ENCODE measurements around the gene C11orf98. TPM values are rescaled to one million over a fixed set of nuclear protein-coding genes. Genes with fewer than 3 reads are reported as not detected.

The C11orf98 gene
- polyA plus RNA-seq (2013, experiment 1 of 4): 89.1 TPM
- 94.0 TPM for polyA plus RNA-seq (2013, experiment 2 of 4)
- 104 TPM for polyA plus RNA-seq (2013, experiment 3 of 4)
- 112 TPM for polyA plus RNA-seq (2013, experiment 4 of 4)

GRCh38 chr11:62665075-62665598 lies at the start of gene C11orf98, which contains the start of gene CSKMT:
Gene C11orf98 (minus strand): TSS chr11:62665210. CDS start chr11:62665169, 41 bp downstream.
Gene CSKMT (plus strand): TSS chr11:62665312. CDS start chr11:62665880, 568 bp downstream.
- H3K27ac ChIP-seq (ENCODE audit: insufficient read depth, low read depth, low read length, poor library complexity, severe bottlenecking): peak within 1 kb of the TSS; percentile 90
- WGBS, 2 experiments: 0 to 1% methylated on average over 47 of the region's 47 CpGs
- peak within 1 kb of the TSS; percentile 97 for H3K4me3 ChIP-seq (ENCODE audit: insufficient read depth, low read depth, low read length)
- H3K27me3 ChIP-seq (ENCODE audit: control insufficient read depth, insufficient read depth, low read length, poor library complexity, severe bottlenecking): no peaks in the 10 kb centered on the region
- H3K4me1 ChIP-seq (ENCODE audit: control insufficient read depth, insufficient read depth, low read length): peaks cover 14% of the 10 kb centered on the region
- H3K9me3 ChIP-seq (ENCODE audit: control insufficient read depth, low read length): no peaks in the 10 kb centered on the region
- peaks cover 8% of the 10 kb centered on the region for H3K36me3 ChIP-seq (ENCODE audit: control insufficient read depth, insufficient read depth, low read length)

- no peaks in the 10 kb centered on the region for H3K27me3 ChIP-seq (ENCODE audit: control insufficient read depth, insufficient read depth, low read length, poor library complexity, severe bottlenecking)
- H3K4me1 ChIP-seq (ENCODE audit: control insufficient read depth, insufficient read depth, low read length): peaks cover 8% of the 10 kb centered on the region
- H3K9me3 ChIP-seq (ENCODE audit: control insufficient read depth, low read length): no peaks in the 10 kb centered on the region
- 94 to 100% methylated on average over 2 of the region's 2 CpGs for WGBS, 2 experiments
- H3K4me3 ChIP-seq (ENCODE audit: insufficient read depth, low read depth, low read length): no peak overlapping the region
- H3K27ac ChIP-seq (ENCODE audit: insufficient read depth, low read depth, low read length, poor library complexity, severe bottlenecking): no peak overlapping the region
- H3K36me3 ChIP-seq (ENCODE audit: control insufficient read depth, insufficient read depth, low read length): peaks cover 60% of the 10 kb centered on the region
These were observed 48.3 kb upstream of the C11orf98 start for GRCh38 chr11:62713343-62713742.

- Histone ChIP-seq H3K27me3 (ENCODE audit: control insufficient read depth, insufficient read depth, low read length, poor library complexity, severe bottlenecking) (no peaks in the 10 kb centered on the region), H3K36me3 (ENCODE audit: control insufficient read depth, insufficient read depth, low read length) (peaks cover 56% of the 10 kb centered on the region), H3K4me3 (ENCODE audit: insufficient read depth, low read depth, low read length) (no peak overlapping the region), H3K27ac (ENCODE audit: insufficient read depth, low read depth, low read length, poor library complexity, severe bottlenecking) (no peak overlapping the region), H3K4me1 (ENCODE audit: control insufficient read depth, insufficient read depth, low read length) (peaks cover 13% of the 10 kb centered on the region), H3K9me3 (ENCODE audit: control insufficient read depth, low read length) (no peaks in the 10 kb centered on the region)
- WGBS, 2 experiments: 94% methylated on average over 3 of the region's 3 CpGs
These were observed 47.9 kb upstream of the C11orf98 start for GRCh38 chr11:62712861-62713260.

- H3K4me1 ChIP-seq (ENCODE audit: control insufficient read depth, insufficient read depth, low read length): peaks cover 18% of the 10 kb centered on the region
- peaks cover 50% of the 10 kb centered on the region for H3K36me3 ChIP-seq (ENCODE audit: control insufficient read depth, insufficient read depth, low read length)
- no peak overlapping the region for H3K27ac ChIP-seq (ENCODE audit: insufficient read depth, low read depth, low read length, poor library complexity, severe bottlenecking)
- WGBS, 2 experiments: 92 to 95% methylated on average over 5 to 6 of the region's 6 CpGs
- no peak overlapping the region for H3K4me3 ChIP-seq (ENCODE audit: insufficient read depth, low read depth, low read length)
- H3K9me3 ChIP-seq (ENCODE audit: control insufficient read depth, low read length): no peaks in the 10 kb centered on the region
- no peaks in the 10 kb centered on the region for H3K27me3 ChIP-seq (ENCODE audit: control insufficient read depth, insufficient read depth, low read length, poor library complexity, severe bottlenecking)
These were observed 47.3 kb upstream of the C11orf98 start for GRCh38 chr11:62712276-62712812.

- no peaks in the 10 kb centered on the region for H3K27me3 ChIP-seq (ENCODE audit: control insufficient read depth, insufficient read depth, low read length, poor library complexity, severe bottlenecking)
- peaks cover 29% of the 10 kb centered on the region for H3K36me3 ChIP-seq (ENCODE audit: control insufficient read depth, insufficient read depth, low read length)
- no peaks in the 10 kb centered on the region for H3K9me3 ChIP-seq (ENCODE audit: control insufficient read depth, low read length)
- peak overlapping the region; percentile 32 for H3K4me3 ChIP-seq (ENCODE audit: insufficient read depth, low read depth, low read length)
- H3K27ac ChIP-seq (ENCODE audit: insufficient read depth, low read depth, low read length, poor library complexity, severe bottlenecking): peak overlapping the region; percentile 95
- peaks cover 30% of the 10 kb centered on the region for H3K4me1 ChIP-seq (ENCODE audit: control insufficient read depth, insufficient read depth, low read length)
- 82 to 84% methylated on average over 7 of the region's 7 CpGs for whole genome bisulfite sequencing, 2 experiments
These were observed 45.0 kb upstream of the C11orf98 start for GRCh38 chr11:62710001-62710345.

- 7 to 10% methylated on average over 47 of the region's 47 CpGs for WGBS, 2 experiments
- peaks cover 31% of the 10 kb centered on the region for H3K4me1 ChIP-seq (ENCODE audit: control insufficient read depth, insufficient read depth, low read length)
- peak overlapping the region; percentile 95 for H3K27ac ChIP-seq (ENCODE audit: insufficient read depth, low read depth, low read length, poor library complexity, severe bottlenecking)
- H3K36me3 ChIP-seq (ENCODE audit: control insufficient read depth, insufficient read depth, low read length): peaks cover 29% of the 10 kb centered on the region
- H3K27me3 ChIP-seq (ENCODE audit: control insufficient read depth, insufficient read depth, low read length, poor library complexity, severe bottlenecking): no peaks in the 10 kb centered on the region
- no peaks in the 10 kb centered on the region for H3K9me3 ChIP-seq (ENCODE audit: control insufficient read depth, low read length)
- peak overlapping the region; percentile 32 for H3K4me3 ChIP-seq (ENCODE audit: insufficient read depth, low read depth, low read length)
These were observed 44.4 kb upstream of the C11orf98 start for GRCh38 chr11:62709247-62710000.

GRCh38 chr11:62708793-62709192 lies 43.8 kb upstream of the C11orf98 start:
- Histone ChIP-seq H3K4me3 (ENCODE audit: insufficient read depth, low read depth, low read length) (peak overlapping the region; percentile 32), H3K27me3 (ENCODE audit: control insufficient read depth, insufficient read depth, low read length, poor library complexity, severe bottlenecking) (no peaks in the 10 kb centered on the region), H3K9me3 (ENCODE audit: control insufficient read depth, low read length) (no peaks in the 10 kb centered on the region), H3K27ac (ENCODE audit: insufficient read depth, low read depth, low read length, poor library complexity, severe bottlenecking) (no peak overlapping the region), H3K36me3 (ENCODE audit: control insufficient read depth, insufficient read depth, low read length) (peaks cover 29% of the 10 kb centered on the region), H3K4me1 (ENCODE audit: control insufficient read depth, insufficient read depth, low read length) (peaks cover 31% of the 10 kb centered on the region)
- WGBS, 2 experiments: 18 to 20% methylated on average over 7 of the region's 7 CpGs

- Histone ChIP-seq H3K9me3 (ENCODE audit: control insufficient read depth, low read length) (no peaks in the 10 kb centered on the region), H3K4me1 (ENCODE audit: control insufficient read depth, insufficient read depth, low read length) (peaks cover 31% of the 10 kb centered on the region), H3K27me3 (ENCODE audit: control insufficient read depth, insufficient read depth, low read length, poor library complexity, severe bottlenecking) (no peaks in the 10 kb centered on the region), H3K36me3 (ENCODE audit: control insufficient read depth, insufficient read depth, low read length) (peaks cover 25% of the 10 kb centered on the region), H3K27ac (ENCODE audit: insufficient read depth, low read depth, low read length, poor library complexity, severe bottlenecking) (no peak overlapping the region), H3K4me3 (ENCODE audit: insufficient read depth, low read depth, low read length) (peak overlapping the region; percentile 32)
- 76 to 77% methylated on average over 5 of the region's 5 CpGs for WGBS, 2 experiments
These were observed 43.4 kb upstream of the C11orf98 start for GRCh38 chr11:62708392-62708791.

- Histone ChIP-seq H3K9me3 (ENCODE audit: control insufficient read depth, low read length) (no peaks in the 10 kb centered on the region), H3K4me3 (ENCODE audit: insufficient read depth, low read depth, low read length) (peak within 1 kb of the TSS; percentile 80), H3K4me1 (ENCODE audit: control insufficient read depth, insufficient read depth, low read length) (peaks cover 31% of the 10 kb centered on the region), H3K27ac (ENCODE audit: insufficient read depth, low read depth, low read length, poor library complexity, severe bottlenecking) (peak within 1 kb of the TSS; percentile 93), H3K27me3 (ENCODE audit: control insufficient read depth, insufficient read depth, low read length, poor library complexity, severe bottlenecking) (no peaks in the 10 kb centered on the region), H3K36me3 (ENCODE audit: control insufficient read depth, insufficient read depth, low read length) (peaks cover 17% of the 10 kb centered on the region)
- 3 to 6% methylated on average over 10 of the region's 10 CpGs for WGBS, 2 experiments
These were observed 42.4 kb upstream of the C11orf98 start, which contains the start of the genes BSCL2 and GNG3 for GRCh38 chr11:62707277-62707861. Gene BSCL2 (minus strand): TSS chr11:62707424. CDS start chr11:62707195, 229 bp downstream. Gene GNG3 (plus strand): TSS chr11:62707676. CDS start chr11:62708296, 620 bp downstream.

GRCh38 chr11:62706850-62707247 lies 41.8 kb upstream of the C11orf98 start:
- 14 to 16% methylated on average over 8 of the region's 8 CpGs for WGBS, 2 experiments
- Histone ChIP-seq H3K27me3 (ENCODE audit: control insufficient read depth, insufficient read depth, low read length, poor library complexity, severe bottlenecking) (no peaks in the 10 kb centered on the region), H3K27ac (ENCODE audit: insufficient read depth, low read depth, low read length, poor library complexity, severe bottlenecking) (peak overlapping the region; percentile 93), H3K9me3 (ENCODE audit: control insufficient read depth, low read length) (no peaks in the 10 kb centered on the region), H3K4me1 (ENCODE audit: control insufficient read depth, insufficient read depth, low read length) (peaks cover 31% of the 10 kb centered on the region), H3K36me3 (ENCODE audit: control insufficient read depth, insufficient read depth, low read length) (peaks cover 16% of the 10 kb centered on the region), H3K4me3 (ENCODE audit: insufficient read depth, low read depth, low read length) (peak overlapping the region; percentile 80)

Measured in ectodermal cell (in vitro differentiated cells).